ENCODE measurements around the gene ABAT.

The ABAT gene

GRCh38 chr16:8674413-8675022 lies at the start of gene ABAT:
TSS of gene ABAT (plus strand) at chr16:8674617. CDS start at chr16:8735740, 61,123 bp downstream.
- DNase-seq (ENCODE audit: low spot score): peak; percentile 98

- DNase-seq (ENCODE audit: low spot score): no peak
These were observed 48.8 kb upstream of the ABAT start for GRCh38 chr16:8625491-8626087.

GRCh38 chr16:8626946-8627345 lies 47.5 kb upstream of the ABAT start:
- no peak for DNase-seq (ENCODE audit: low spot score)

DNA sequence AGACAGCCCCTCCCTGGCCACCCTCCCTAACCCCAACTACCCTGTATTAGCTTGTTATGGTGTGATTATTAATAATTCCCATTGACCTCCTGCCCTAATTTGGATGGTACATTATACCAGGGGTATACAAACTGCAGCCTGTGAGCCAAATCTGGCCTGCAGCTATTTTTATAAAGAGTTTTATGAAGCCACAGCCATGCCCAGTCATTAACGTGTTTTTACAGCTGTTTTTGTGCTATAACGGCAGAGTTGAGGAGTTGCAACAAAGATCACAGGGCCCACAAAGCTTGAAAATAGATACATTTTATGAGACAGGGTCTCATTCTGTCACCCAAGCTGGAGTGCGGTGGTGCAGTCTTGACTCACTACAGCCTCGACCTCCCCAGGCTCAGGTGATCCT lies 47.0 kb upstream of the ABAT start:
- no peak for DNase-seq (ENCODE audit: low spot score)

- DNase-seq (ENCODE audit: low spot score): no peak
These were observed 45.3 kb upstream of the ABAT start for GRCh38 chr16:8628981-8629725.

DNA sequence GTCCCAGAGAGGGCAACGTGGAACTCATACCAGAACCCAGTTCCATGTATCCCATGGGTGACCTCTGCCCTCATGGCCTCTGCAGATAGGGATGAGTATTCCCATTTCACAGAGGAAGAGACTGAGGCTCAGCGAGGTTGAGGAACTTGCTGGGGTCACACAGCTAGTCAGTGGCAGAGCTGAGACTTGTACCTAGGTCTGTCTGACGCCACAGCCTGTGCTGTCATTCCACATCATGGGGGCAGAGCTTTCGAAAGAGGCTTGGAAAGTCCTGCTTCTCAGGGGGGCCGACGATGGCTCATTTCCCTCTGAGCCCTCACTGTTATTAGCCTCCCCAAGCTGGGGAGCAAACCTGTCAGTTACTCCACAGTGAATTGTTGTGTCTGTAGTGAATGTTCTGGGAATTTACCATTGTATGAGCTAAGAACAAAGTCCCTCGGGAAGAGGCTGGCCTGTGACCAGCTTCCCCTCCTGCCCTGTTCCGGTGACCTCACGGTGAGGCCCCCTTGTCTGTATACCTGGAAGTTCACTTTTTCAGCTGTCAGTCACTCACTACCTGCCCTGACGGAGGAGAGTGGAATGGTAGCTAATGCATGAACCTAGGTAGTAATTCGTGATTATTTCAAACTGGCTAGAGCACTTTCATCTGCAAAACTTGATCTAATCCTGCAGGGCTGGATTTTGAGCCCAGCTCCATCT lies 44.0 kb upstream of the ABAT start:
- no peak for DNase-seq (ENCODE audit: low spot score)

GRCh38 chr16:8631373-8631772 lies 43.0 kb upstream of the ABAT start:
- no peak for DNase-seq (ENCODE audit: low spot score)

GRCh38 chr16:8631818-8632465 lies 42.5 kb upstream of the ABAT start:
- no peak for DNase-seq (ENCODE audit: low spot score)

DNA sequence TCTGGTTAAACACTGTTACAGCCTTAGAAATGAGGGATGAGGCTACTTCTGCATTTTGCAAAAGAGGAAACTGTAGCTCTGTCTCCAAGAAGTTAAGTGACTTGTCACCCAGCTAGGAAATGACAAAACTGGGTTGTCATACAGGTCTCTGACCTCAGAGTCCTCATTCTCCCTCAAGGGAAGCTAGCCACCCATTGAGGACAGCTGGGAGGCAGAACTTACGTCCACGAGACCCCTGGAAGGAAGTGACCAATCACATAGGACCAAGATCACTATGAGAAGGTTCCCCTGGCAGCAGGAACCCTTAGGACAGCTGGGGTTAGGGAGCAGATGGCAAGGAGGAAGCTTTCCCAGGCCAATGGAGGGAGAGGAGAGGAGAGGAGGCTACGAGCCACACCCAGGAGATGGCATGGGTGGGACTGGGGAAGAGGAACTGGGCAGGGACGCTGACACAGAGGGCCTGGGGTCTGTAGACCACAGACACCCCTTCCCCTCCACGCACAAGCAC lies 41.7 kb upstream of the ABAT start:
- no peak for DNase-seq (ENCODE audit: low spot score)

- peak; percentile 43 for DNase-seq (ENCODE audit: low spot score)
These were observed 39.3 kb upstream of the ABAT start for GRCh38 chr16:8634991-8635736.

DNA sequence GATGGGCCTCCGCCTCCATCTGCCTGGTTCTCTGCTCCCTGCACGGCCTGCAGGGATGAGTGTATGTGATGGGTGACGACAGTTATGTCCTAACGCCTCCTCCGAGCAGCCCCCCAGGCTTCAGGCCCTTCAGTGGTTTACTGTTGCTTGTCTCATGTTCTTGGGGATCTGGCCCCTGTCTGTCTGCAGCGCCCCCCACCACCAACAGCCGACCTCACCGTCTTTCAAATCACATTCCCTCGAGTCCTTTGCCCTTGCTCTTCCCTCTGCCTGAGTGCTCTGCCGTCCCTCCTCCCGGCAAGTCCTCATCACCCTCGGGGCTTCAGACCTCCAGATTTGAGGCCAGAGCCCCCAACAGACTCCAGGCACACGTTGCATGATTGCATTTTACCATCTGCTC lies 34.7 kb upstream of the ABAT start:
- no peak for DNase-seq (ENCODE audit: low spot score)

GRCh38 chr16:8641671-8642070 lies 32.7 kb upstream of the ABAT start:
- no peak for DNase-seq (ENCODE audit: low spot score)

DNA sequence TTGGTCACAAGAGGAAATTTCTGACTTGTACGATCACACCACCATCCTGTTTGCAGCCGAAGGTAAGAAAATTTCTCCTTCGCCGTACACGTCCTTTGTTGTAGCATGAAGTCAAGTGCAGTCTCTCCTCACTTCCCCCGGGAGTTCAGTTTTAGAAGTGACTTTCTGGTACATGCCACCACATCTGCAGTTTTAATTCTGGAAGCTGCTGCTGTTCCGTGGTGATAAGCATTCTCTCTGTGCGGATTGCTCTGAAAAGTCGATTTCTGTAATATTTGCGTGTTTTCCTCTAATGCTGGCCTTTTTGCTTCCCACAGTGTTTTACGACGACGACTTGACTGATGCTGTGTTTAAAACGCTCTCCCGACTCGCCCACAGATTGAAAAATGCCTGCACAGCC lies 32.3 kb upstream of the ABAT start:
- DNase-seq (ENCODE audit: low spot score): no peak

GRCh38 chr16:8644211-8645140 lies 29.9 kb upstream of the ABAT start:
- DNase-seq (ENCODE audit: low spot score): no peak

- DNase-seq (ENCODE audit: low spot score): no peak
These were observed 29.3 kb upstream of the ABAT start for GRCh38 chr16:8645141-8645521.

DNA sequence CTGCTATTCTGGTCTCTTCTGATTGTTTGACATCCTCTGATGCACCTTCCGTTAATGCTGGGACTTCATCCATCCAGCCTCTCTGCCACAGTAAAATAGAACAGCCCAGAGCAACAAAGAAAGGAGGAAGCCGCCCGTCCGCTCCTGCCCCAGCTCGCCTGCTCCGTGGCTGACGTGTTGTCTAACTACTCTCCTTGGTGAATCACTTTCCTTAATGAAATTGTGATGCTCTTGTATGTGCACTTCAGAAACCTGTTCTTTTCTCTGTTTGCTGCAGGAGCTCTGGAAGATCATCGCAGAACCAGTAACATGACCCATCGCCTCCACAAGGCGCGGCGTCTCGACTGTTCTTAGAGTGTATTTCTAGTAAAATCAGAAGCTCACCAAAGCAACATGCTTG lies 28.6 kb upstream of the ABAT start:
- no peak for DNase-seq (ENCODE audit: low spot score)

GRCh38 chr16:8646326-8647053 lies 27.9 kb upstream of the ABAT start:
- no peak for DNase-seq (ENCODE audit: low spot score)

- DNase-seq (ENCODE audit: low spot score): no peak
These were observed 26.6 kb upstream of the ABAT start for GRCh38 chr16:8647721-8648318.

- no peak for DNase-seq (ENCODE audit: low spot score)
These were observed 25.5 kb upstream of the ABAT start for GRCh38 chr16:8648877-8649276.

Data from AG08396 (cell line).